ENCODE results near the gene KRTAP16-1.

Gene KRTAP16-1

DNA sequence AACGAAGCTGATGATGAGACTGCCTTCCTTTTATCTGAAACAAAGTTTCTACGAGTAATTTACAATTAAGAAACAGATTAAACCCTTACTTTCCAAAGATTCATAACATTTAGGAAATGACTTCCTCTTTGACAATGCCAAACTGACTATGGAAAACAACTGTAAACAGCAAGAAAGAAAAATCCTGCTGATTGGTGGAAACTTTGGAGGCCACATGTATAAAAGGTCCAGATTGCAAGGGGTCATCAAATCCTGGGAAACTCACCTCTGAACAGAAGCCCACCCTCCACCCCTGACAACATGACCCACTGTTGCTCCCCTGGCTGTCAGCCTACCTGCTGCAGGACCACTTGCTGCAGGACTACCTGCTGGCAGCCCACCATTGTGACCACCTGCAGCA is 44.0 kb downstream of the KRTAP16-1 start, which contains the start of gene KRTAP9-6:
KRTAP9-6 (plus strand) TSS at position 301 of the 400 bp plus-strand sequence; CDS start at position 301, 0 bp downstream.
- no peak within 1 kb of the TSS for H3K27ac Mint-ChIP-seq
- no peak within 1 kb of the TSS for H3K4me3 Mint-ChIP-seq
- no peak for DNase-seq (ENCODE audit: low spot score in 2 of 2)
- peaks cover 6% of the 10 kb centered on the region for H3K4me1 Mint-ChIP-seq
- ATAC-seq (ENCODE audit: low read depth): no peak
- peaks cover 2% of the 10 kb centered on the region for H3K36me3 Mint-ChIP-seq
- peaks cover 18% of the 10 kb centered on the region for H3K27me3 Mint-ChIP-seq
- H3K9me3 Mint-ChIP-seq: no peaks in the 10 kb centered on the region

DNA sequence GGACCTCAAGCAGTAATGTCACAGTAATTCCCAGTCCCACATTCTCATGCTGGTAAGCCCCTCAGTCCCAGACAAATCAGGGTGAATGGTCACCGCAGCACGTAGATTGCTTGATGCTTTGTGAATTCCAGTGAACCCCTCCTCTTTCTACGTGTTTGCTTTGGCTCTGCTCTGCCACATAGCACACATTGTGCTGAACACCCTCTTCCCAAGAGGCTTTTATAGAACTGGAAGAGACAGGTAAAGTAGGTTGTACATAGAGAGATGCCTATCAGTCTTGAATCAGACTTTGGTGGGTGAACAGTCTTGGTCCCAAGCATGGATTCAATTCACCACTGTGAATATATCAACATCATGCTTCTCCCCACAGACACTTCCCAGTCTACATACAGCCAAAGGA is 44.5 kb downstream of the KRTAP16-1 start:
- H3K4me3 Mint-ChIP-seq: no peak overlapping the region
- H3K9me3 Mint-ChIP-seq: no peaks in the 10 kb centered on the region
- DNase-seq (ENCODE audit: low spot score in 2 of 2) (no peak), ATAC-seq (ENCODE audit: low read depth) (no peak)
- peaks cover 6% of the 10 kb centered on the region for H3K4me1 Mint-ChIP-seq
- H3K36me3 Mint-ChIP-seq: peaks cover 2% of the 10 kb centered on the region
- H3K27me3 Mint-ChIP-seq: peaks cover 18% of the 10 kb centered on the region
- no peak overlapping the region for H3K27ac Mint-ChIP-seq

DNA sequence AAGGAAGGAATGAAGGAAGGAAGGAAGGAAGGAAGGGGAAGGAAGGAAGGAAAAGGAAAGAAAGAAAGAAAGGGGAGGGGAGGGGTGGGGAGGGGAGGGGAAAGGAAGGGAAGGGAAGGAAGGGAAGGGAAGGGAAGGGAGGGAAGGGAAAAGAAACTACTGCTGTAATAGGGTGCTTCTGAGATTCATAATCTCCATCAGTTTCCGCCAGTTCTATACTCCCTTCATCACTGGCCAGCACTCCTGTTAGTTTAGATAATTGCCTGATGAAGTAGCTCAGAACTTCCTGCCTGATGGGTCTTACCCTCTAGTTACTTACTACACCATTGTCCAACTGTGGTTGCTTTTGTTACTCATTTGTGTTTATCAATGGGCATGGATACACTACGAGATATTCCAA is 45.9 kb downstream of the KRTAP16-1 start:
- Mint-ChIP-seq H3K4me3 (no peak overlapping the region), H3K4me1 (peaks cover 6% of the 10 kb centered on the region), H3K36me3 (no peaks in the 10 kb centered on the region), H3K27ac (no peak overlapping the region), H3K27me3 (peaks cover 25% of the 10 kb centered on the region), H3K9me3 (no peaks in the 10 kb centered on the region)
- no peak for DNase-seq (ENCODE audit: low spot score in 2 of 2)
- no peak for ATAC-seq (ENCODE audit: low read depth)

DNA sequence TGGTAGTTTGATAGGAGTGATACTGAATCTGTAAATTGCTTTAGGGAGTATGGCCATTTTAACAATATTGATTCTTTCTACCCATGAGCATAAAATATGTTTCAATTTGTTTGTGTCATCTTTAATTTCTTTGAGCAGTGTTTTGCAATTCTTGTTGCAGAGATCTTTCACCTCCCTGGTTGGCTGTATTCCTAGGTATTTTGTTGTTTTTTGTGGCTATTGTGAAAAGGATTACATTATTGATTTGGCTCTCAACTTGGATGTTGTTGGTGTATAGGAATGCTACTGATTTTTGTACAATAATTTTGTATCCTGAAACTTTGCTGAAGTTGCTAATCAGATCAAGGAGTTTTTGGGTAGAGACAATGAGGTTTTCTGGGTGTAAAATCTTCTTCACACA is 50.7 kb downstream of the KRTAP16-1 start:
- H3K36me3 Mint-ChIP-seq: no peaks in the 10 kb centered on the region
- no peak overlapping the region for H3K27ac Mint-ChIP-seq
- no peak overlapping the region for H3K4me3 Mint-ChIP-seq
- no peak for DNase-seq (ENCODE audit: low spot score in 2 of 2)
- H3K9me3 Mint-ChIP-seq: no peaks in the 10 kb centered on the region
- peaks cover 38% of the 10 kb centered on the region for H3K27me3 Mint-ChIP-seq
- no peak for ATAC-seq (ENCODE audit: low read depth)
- H3K4me1 Mint-ChIP-seq: peaks cover 3% of the 10 kb centered on the region

All from memory B cell (primary cell).